Measurements from ENCODE around the gene SPINK4.

Gene SPINK4

DNA sequence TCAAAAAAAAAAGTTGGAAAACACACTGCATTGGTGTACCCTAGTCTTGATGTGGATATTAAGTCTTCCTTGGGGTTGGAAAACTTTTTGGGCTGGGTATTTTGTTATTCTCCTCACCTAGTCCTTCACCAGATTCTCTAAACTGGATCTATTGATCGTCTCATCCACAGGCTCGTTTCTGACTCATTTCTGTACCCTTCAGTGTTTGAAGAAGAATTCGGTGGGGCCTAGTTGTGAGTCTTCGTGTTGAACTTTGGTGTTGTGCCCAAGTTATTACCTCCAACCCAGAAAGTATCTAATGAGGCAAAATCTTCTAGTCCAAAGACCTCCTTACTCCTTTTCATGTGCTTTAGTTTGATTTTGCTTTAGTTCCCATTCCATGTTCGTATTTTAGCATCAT is 51.9 kb downstream of the SPINK4 start:
- DNase-seq (ENCODE audit: low spot score) = no peak

DNA sequence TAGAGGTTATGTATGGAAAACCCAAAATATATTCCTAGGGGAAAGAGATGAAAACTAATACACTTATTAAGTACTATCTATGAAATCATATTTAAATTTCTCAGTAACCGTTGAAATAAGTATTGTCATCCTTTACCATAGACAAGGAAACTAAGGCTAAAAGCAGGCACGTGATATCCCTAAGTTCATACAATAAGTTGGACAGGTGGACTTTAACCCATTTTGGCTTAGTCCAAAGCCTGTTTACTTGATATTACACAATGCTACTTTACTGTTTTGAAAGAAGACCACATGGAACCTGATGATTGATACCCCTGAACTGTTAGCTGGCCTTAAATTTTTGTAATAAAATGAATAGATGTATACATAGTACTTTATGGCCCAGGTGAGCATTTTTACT is 53.8 kb downstream of the SPINK4 start:
- no peak for DNase-seq (ENCODE audit: low spot score)

DNA sequence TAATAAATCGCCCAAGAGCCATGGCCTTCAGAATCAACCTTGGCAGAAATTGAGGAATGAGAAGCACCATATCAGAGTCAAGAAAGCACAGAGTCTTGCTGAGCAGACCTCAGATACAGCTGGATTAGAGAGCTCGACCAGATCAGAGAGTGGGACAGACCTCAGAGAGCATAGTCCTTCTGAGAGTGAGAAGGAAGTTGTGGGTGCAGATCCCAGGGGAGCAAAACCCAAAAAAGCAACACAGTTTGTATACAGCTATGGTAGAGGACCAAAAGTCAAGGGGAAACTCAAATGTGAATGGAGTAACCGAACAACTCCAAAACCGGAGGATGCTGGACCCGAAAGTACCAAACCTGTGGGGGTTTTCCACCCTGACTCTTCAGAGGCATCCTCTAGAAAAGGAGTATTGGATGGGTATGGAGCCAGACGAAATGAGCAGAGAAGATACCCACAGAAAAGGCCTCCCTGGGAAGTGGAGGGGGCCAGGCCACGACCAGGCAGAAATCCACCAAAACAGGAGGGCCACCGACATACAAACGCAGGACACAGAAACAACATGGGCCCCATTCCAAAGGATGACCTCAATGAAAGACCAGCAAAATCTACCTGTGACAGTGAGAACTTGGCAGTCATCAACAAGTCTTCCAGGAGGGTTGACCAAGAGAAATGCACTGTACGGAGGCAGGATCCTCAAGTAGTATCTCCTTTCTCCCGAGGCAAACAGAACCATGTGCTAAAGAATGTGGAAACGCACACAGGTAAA is 54.9 kb downstream of the SPINK4 start:
- no peak for DNase-seq (ENCODE audit: low spot score)

DNA sequence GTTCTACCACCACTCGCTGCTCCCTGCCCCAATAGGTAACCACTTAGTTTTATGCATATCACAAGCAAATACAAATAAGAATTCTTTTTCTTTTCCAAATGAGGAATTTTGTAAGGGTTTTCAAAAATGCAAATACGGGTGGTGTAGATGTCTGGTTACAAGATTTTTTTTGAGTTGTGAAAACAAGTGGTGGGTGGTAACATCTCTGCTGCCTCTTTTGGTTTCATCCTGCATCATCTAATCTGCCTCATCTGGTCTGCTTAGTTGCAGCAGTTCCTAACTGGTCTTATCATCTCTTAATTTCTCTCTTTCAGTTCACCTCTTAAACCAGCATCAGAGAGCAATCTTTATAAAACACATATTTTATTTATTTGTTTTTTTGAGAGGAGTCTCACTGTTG is 55.6 kb downstream of the SPINK4 start:
- DNase-seq (ENCODE audit: low spot score) = no peak

DNA sequence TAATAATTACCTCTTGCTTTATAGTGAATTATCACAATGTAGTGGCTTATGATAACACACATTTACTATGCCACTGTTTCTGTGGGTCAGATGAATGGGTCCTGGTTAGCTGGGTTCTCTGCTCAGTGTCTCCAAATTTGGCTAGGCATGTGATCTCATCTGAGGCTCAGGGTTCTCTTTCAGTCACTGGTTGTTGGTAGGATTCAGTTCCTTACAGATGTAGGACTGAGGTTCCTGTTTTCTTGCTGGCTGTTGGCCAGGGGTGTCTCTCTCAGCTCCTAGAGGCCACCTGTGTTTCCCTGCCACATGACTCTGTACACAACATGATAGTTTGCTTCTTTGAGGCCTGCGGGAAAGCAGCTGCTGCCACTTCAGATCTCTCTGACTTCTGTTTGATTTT is 57.5 kb downstream of the SPINK4 start:
- DNase-seq (ENCODE audit: low spot score) = no peak

All from left forelimb (tissue), 1 donor.